SIG-M5 (cell line): Measurements from ENCODE around the gene DAGLA.

Experiments used
- DNase-seq: peaks from one replicate; lab custom pipeline; 2025; lab: John Stamatoyannopoulos, UW

Gene DAGLA

DNA sequence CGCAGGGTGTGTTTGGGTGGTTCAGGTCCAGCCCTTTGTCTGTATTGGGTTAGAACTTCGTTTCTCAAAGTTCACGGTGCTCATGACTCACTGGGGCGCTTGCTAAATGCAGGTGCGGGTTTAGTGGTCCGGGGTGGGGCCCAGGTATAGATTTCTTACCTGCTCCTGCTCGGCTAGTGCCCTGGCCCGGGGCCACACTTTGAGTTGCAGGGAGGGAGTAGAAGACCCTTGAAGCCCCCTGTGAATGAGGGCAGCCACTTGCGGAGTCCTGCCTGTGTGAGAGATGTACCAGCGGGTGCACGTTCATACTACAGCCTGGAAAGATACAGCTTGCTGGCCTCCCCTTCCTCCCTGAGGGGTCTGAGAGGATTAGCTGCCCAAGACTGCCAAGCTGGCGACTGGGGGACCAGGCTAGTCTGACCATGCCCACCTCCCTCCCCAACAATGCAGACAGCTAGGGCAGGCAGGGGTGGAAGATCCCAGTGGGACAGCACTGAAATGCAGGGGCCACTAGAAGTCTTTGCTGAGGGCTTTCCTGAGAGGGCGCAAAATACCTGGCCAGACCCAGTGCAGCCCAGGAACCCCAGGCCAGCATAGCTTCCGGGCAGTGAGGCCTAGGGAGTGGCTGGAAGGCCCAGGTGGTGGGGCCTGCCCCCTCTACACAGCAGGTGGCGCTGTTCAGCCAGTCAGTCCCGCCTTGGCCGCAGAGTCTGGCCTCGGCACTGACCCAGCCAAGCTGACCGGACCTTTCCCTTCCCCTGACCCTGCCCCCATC, 67.2 kb downstream of the DAGLA start:
- DNase-seq = no peak

- no peak for DNase-seq
Measured at GRCh38 chr11:61747967-61748285, 67.7 kb downstream of the DAGLA start.

- DNase-seq = no peak
Measured at GRCh38 chr11:61749591-61750217, 69.5 kb downstream of the DAGLA start.

GRCh38 chr11:61750631-61751273, 70.6 kb downstream of the DAGLA start:
- no peak for DNase-seq

- DNase-seq = no peak
Measured at GRCh38 chr11:61751384-61751783, 71.2 kb downstream of the DAGLA start.

DNA sequence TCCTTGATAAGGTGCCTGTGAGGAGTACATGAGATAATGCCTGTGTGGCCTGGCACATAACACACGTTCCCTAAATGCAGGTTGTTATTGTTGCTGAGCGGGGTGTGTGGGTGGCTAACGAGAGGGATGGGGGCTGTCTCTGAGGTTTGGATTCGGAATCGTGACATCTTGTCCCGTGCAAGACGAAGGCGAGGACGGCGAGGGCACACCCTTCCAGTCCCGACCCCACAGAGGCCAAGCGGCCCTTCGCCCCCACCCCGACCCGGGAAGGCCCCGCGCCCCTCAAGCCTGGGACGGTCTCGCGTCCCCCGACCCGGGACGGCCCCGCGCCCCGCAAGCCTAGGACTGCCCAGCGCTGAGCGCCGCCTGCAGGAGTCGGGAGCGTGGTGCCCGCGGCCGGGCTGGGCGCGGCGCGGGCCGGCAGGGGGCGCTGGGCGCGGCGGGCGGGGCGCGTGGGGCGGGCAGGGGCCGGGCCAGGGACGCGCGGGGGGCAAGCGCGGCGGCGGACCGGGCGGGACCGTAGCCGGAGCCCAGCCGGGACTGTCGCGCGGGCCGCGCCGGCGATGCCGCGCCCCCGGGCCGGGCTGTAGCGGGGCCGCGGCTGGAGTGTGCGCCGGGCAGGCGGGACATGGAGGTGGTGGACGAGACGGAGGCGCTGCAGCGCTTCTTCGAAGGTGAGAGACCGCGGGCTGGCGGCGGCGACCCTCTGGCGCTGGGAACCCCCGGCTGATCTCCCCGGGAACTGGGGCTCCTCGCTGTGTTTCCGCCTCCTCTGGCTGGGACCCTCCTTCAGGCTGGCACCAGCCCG, 72.1 kb downstream of the DAGLA start, which contains the start of gene MYRF:
Gene MYRF (plus strand): TSS at position 520 of the 808 bp plus-strand sequence. CDS start 109 bp downstream, at position 629.
- no peak for DNase-seq

DNA sequence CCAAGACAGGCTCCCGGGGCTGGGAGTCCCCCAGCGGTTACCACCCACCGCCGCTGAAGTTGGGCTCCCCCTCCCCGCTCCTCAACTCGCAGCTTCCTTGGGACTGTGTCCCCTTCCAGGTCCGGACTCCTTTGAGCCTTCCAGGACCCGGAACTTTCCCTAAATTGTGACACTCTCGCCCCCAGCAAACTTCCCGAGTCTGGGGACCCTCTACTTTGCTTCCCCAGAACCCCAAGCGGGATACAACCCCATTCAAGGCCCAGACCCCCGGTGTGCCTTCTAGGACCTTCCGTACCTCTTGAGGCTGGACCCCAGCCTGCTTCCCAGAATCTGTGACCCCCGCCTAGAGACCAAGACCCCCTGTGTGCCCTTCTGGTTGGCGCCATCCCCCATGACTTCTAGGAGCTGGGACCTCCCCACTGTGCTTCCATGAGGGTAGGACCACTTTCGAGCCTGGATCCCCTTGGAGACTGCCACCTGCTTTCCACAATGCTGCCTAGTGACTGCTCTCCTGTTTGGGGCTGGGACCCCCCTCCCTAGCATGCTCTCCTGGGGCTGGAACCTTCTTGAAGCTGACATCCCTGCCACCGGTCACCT, 72.8 kb downstream of the DAGLA start:
- DNase-seq = no peak

DNA sequence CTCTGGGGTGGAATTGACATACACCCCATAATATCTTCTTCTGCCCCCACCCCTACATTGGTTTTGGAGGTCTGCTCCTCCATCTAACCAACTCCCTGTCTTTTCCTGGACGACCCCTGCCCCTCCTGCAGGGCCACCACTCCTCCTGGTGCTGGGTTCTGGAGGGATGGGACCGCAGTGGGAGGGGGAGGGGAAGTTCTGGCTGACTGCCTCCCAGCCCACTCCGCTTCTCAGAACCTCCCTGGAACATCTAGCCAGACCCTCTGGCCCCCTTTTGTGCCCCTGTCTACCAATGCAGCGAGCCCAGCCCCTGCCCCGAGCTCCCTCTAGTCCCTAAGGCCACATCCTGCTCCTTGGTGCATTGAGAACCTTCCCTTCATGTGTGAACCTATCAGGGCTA, 73.5 kb downstream of the DAGLA start:
- no peak for DNase-seq

DNA sequence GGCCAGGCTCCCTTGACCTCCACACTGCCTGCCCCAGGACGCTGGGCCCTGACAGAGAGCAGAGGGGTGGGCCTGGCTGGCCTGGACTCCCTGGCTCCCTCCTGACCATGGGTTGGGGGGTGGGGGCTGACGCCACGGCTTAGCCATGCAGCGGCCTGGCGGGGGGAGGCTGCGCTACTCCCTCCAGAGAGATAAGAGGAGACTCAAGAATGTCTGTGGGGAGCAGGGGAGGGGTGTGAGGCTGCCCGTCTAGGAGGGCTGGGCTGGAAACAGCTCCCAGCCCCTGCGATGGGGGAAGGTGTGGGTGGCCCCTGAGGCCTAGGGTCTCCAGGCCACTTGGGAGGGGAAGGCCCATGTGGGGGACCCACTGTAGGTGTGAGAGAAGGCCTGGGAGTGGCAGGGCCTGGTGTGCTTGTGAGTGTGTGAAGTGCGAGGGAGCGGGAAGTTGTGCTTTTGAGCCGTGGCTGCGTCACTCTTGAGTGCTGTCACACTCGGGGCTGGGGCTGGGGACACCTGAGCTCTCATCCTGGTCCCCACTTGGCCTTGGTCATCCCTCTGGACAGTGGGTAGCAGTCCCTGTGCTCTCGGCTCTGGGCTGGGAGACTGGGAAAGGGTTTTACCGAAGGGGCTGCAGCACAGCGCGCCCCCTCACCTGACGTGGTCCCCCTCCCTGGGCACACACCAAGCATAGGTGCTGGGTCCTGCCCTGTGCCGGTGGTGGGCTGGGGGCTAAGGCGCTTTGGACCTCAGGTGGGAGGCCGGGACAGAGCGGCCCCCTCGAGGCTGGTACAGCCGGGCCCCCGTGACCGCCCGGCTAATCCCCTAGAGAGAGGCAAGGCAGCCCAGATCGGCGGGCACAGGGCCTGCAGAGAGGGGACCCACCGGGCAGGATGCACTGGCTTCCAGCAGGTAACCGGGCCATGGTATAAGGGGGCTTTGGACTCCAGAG, 74.6 kb downstream of the DAGLA start:
- DNase-seq = no peak

DNA sequence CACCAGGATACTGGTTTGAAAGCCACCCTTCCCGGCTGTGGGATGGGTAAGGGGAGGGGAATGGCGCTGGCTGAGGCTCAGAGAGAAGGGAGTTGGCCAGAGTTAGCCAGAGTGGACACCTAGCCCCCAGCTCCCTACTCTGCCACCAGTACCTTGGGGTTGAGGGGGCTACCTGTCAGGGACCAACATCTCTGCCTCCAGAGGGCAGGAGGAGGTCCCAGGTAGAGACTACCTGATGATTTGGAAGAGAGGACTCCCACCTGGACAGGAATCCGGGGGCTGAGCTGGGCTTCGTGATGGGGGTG, 75.9 kb downstream of the DAGLA start:
- DNase-seq = no peak

DNA sequence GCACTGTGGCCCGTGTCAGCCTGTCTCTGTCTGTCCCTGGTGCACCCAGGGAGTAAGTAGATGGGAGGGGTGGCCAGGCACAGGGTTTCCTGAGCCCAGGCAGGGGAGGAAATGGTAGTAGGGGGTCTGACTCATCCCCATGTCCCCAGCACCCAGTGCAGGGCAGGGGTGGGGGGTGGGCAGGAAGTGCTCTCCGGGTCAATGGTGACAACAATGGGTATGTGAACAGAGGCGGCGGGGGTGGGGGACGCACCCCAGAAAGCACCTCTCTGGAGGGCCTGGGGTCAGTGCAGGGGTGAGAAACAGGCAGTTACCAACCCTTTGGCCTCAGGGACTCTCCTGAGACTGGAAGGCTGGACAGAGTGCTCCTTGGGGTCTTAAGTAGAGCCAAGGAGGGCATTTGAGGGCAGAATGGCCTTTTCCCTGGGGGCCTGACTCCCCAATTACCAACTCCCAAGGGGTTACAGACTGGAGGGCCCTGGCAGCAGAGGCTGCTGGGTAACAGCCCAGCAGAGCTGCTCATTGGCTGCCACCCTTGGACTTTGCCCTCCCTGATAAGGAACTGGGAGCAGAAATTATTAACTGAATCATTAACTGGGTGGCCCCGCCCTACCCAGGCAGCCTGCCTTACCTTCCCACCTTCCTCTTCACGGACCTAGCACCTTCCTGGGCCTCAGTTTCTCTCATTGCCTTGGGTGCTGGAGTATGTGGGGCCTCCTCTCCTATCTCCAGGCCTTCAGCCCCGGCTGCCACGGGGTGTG, 76.4 kb downstream of the DAGLA start:
- DNase-seq = no peak

DNA sequence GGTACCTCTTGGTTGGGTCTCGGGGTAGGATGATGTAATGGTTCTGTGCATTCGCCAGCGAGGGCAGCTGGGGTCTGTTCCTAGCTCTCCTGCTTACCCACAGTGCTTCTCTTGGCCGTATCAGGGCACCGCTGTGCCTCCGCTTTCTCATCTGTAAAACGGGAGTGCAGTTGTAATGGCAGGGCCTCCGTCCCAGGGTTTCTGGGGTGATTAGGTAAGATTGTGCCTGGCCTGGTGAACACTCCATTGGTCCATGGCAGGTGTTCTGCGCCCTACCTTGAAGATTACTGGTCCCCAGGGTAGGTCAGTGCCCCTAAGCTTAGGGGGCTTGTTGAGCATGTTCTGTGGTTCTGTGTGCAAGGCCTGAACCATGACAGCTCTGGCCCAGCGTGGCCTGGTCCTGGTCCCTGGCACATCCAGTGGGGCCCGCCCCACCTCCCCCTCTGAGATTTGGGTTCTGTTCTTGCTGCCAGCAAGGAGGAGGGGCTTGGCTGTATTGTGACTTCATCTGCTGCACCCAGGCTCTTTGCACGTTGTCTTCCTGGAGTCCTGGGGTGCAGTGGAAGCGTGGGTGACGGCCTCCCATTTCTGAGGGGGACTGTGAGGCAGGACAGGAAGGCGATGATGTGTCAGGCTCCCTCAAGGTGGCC, 77.1 kb downstream of the DAGLA start:
- DNase-seq = no peak

GRCh38 chr11:61760946-61761345, 80.8 kb downstream of the DAGLA start:
- no peak for DNase-seq

GRCh38 chr11:61761440-61762222, 81.4 kb downstream of the DAGLA start:
- DNase-seq = no peak

DNA sequence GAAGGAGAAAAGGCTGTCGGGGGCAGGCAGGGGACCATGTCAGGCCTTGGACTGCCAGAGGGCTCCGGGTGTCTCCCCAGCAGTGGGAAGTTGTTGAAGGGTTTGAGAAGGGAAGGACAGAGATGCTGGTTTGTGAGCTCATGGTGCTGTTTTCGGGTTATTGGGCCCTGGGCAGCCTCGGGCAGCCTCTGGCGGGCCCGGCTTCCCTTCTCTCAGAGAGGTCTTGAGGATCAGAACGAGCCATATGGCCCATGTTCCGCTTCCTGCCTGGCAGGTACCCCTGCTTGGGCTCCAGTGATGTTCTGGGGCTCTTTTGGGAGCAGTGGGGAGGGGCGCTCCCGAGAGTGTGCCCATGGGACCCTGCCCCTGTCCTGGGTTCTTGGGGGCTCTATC, 82.0 kb downstream of the DAGLA start:
- no peak for DNase-seq

- no peak for DNase-seq
Measured at GRCh38 chr11:61762798-61763197, 82.6 kb downstream of the DAGLA start.

- no peak for DNase-seq
Measured at GRCh38 chr11:61763930-61764605, 83.9 kb downstream of the DAGLA start.

DNA sequence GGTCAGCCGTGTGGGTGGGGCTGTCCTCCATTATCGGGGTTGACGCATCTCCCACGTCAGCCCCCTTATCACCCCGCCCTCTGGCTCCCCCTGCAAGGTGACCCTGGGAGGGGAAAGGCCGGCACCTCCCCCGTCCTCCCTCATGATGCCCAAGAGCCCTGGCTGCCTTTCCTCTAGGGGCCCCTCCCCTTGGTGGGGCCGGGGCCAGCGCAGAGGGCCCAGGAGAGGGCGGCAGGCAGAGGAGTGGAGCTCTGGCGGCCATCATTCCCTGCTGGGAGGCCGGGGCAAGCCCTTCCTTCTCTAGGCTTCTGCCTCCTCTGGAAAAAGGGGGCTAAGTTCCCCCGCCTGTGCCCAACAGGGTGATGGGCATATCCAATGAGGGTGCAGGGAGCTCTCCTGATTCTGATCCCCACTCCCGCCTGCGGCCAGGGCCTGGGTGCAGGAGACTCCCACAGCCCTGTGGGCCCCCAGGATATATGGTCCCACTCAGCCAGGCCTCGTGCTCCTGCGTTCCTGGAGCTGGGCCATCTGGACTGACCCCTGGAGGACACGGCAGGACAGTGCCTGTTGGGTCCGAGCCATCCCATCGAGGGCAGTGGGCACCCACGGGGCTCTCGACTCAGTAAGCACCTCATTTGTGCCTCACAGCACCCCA, 84.5 kb downstream of the DAGLA start:
- no peak for DNase-seq
